Skin epidermis (tissue), 12 donors: ENCODE measurements around the gene REG4.
"Not testable (repeated sequence)": the region's sequence is repeated elsewhere in the genome, so short reads cannot be mapped to it uniquely, and the experiment has no call there.

Experiments used
- H3K27ac ChIP-seq, 21 experiments: fragments of 200-600 bp; sonication (generic) in 11 of 21; one replicate each; pipeline ENCODE4 v1.5.0; 2020; ENCODE audit warnings: mild to moderate bottlenecking in 3 of 21, inconsistent platforms in 2 of 21, moderate library complexity in 2 of 21
- H3K4me3 ChIP-seq, 7 experiments: fragments of 200-600 bp; sonication (generic) in 2 of 7; one replicate each; pipeline ENCODE4 v1.5.0; 2020; ENCODE audit warnings: inconsistent platforms in 2 of 7, mild to moderate bottlenecking in 2 of 7, moderate library complexity in 1 of 7

Gene REG4

DNA sequence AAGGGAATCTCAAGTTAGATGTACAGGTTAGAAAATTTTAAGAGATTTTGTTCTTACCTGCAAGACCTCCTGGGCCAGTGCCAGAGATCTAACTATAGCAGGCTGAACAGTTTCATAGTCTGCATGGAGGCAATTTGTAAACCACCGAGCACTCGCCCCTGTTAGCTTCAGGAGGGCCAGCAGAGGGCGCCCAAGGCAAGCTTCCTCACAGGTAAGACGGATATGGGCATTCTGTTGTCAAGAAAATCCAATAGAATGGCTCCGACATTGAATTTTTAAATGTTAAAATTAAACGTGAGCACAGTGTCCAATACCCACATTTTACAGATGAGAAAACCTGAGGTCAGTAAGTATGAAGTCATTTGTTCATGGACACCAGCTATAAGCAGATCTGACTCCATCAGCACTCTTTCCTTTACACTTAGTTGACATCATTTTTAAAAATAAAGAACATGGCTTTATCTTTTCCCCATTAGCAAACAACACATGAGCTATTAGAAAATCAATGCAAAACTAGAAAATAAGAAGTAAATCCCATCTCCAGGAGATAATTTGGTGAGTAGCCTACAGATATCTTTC is 2.2 kb downstream of the REG4 start:
- Histone ChIP-seq H3K4me3 (no peak overlapping the region), H3K27ac (no peak overlapping the region)

DNA sequence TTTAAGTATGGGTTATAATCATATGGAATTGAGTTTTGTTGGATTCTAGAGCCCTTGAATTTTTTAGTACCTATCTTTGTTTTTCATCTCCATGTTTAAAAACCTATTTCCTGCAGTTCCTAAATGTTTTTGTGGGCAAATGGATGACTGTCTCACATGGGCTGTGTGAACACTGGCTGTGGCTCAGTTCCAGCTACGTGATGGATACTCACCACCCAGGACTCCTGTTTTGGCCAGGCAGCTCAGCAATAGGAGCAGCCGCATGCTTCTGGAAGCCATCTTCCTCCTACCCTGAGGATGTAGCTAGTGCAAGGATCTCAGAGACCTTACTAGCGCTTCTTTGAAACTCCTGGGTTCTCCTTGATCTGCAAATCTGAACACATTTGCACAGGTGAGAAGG is 2.8 kb downstream of the REG4 start:
- no peak overlapping the region for H3K27ac ChIP-seq
- no peak overlapping the region for H3K4me3 ChIP-seq

DNA sequence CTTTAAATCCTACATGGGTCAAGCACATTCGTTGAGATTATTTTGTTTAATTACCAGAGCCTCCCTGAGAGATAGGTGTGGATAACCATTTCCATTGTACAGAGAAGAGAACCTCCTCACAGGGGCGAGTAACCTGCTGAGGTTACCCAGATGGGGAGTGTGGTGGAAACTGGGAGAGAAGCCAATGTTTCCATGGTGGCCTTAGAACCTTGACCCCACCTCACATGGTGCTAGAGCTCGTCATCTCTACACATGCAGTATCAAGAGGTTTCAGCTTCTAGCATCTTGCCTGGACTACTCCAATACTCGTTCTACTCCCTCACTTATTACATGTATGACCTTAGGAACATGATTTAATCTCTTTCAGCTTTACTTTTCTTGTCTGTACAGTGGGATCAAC is 4.8 kb downstream of the REG4 start:
- Histone ChIP-seq H3K4me3 (no peak overlapping the region), H3K27ac (no peak overlapping the region)

DNA sequence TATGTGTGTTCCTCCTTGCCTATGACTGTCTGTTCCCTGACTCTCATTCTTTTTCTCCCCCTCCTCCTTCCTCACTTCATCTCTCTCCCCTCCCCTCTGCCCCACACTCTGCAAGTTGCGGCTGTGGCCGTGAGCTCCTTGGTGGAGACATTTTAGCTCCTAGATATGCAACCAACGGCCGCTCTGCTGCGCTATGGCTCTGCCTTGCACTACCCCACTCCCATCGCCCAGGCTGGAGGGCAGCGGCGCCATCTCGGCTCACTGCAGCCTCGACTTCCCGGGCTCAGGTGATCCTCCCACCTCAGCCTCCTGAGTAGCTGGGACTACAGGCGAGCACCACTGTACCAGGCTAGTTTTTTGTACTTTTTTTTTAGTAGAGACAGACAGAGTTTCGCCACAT is 5.5 kb downstream of the REG4 start:
- Histone ChIP-seq H3K4me3 (no peak overlapping the region), H3K27ac (no peak overlapping the region)

DNA sequence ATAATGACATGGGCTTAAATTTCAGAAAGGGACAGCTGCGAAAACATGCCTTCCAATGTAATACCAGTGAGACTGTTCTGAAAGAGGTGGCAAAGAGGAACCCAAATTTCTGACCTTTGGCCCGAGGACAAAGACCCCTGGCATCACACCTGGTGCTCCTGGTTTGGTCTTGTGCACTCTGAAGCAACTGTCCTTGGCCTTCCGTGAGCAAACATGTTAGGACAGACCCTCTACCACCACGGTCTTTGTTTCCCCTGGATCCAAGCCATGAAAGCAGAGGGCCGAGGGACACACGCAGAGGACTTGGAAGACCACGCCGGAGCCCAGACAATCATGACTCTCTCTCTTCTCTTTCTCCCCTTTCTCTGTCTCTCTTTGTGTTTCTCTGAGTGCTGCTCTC is 6.0 kb downstream of the REG4 start:
- H3K4me3 ChIP-seq = no peak overlapping the region
- H3K27ac ChIP-seq = no peak overlapping the region

DNA sequence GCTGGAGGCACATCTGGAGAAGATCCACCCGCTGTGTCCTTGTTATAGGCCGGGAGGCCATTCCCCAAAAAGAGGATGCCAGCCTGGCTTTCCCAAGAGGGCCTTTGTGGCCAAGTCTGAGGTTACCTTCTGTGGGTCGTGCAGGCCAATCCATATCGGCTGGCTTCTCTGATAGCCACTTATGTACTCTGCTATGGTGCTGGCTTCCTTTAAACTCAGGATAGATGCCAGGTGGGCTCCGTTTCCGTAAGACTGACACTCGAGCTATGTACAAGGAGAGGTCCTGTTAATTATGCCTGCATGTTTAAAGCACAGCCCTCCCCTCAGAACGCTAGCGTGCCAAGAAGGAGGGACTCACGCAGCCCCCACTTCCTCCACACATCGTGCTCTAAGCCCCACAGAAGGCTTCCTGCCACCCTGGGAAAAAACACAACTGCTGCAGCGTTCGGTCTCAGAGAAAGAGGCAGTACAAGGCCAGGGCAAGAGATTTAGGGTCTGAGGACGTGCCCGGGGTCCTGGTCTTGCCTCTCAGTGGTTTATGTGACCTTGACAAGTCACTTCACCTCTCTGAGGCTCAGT is 11.6 kb downstream of the REG4 start:
- no peak overlapping the region for H3K27ac ChIP-seq
- H3K4me3 ChIP-seq = no peak overlapping the region

DNA sequence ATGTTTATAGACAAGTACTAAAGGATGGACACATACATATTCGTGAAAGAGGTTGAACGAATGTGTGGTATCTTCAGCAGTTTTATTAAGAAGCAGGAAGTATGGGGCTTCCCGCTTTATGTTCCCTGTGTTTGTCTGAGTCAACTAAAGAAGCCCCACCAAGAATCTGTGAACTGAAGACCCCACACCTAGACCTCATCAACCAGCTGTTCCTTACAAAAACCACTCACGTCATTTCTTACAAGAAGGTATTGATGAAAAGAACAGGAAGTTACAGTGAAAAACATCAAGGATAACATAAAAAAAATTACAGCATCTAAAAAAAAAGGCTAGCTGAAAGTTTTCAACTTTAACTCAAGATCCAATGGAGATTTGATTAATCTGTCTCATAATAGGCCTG is 12.3 kb downstream of the REG4 start:
- Histone ChIP-seq H3K27ac (no peak overlapping the region), H3K4me3 (no peak overlapping the region)

DNA sequence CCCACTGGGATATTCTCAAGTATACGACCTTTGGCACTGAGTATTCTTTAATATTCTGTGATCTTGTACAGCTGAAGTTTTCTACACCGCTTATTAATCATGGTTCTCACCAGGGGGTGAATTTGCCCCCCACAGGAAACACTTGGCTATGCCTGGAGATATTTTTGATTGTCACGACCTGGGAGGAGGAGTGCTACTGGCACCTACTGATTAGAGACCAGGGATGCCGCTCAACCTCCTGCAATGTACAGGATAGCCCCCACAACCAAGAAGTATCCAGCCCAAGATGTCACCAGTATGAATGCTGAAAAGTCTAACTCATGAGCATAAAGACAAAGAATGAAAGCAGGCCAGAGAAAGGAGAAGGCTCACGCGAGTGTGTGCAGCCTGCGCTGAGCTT is 13.7 kb downstream of the REG4 start:
- H3K4me3 ChIP-seq = no peak overlapping the region
- no peak overlapping the region for H3K27ac ChIP-seq

DNA sequence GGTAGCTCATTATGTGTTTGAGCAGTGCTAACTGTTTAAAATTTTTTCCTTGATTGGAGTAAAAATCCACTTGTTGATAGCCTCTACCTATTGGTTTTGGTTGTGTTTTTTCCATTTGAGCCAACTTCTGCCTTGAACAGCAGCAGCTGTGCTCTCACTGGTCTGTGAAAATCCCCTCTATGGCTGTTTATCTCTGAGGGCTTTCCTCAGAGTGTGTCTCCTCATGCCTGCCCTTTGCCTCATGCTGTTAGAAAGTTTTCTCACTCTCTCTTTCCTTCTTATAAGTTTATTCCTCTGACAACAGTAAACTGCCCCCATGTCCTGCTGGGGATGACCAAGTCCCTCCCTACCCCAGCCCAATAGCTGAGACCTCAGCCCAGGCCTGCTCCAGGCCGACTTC is 14.1 kb downstream of the REG4 start:
- H3K27ac ChIP-seq = no peak overlapping the region
- no peak overlapping the region for H3K4me3 ChIP-seq

DNA sequence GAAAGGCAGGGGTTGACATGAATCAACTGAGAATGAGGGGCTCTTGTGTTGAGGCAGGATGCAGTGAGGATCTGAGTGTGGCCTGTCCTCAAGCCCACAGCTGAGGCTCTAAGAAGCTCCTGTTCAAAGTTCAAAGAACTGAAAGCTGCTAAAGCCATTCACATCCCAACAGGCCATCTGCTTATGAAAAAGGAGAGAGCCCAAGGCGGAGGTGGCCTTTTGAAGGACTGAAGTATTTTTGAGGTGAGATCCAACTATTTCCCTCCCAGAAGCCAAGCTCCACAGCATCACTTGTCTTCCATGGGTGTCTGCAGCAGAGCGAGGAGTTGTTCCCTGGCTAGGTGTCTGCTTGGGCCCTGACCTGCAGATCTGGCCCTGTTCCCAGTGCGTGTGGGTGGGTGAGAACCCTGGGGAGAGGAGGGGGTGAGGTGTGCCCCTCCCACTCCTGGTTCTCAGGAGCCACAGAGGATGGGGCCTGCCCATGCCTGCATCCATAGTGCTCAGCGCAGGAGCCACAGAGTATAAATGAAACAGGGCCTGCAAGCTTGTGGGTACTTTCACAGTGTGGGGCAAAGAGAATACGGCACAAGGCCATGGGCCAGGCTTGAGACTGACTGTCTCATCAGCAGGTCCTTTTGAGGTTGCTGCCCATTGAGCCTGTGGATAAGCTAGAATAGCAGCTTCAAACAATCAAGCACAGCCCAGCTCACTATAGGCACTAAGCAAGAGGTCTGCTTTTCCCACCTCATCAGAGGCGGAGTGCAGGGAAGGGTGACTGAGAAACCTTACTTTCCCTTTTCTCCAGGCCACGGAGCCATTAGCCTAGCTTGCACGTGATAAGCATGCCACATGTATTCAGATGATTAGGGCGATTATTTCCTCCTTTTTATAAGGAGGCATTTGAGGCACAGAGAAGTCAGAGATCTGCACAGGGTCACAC is 15.7 kb downstream of the REG4 start:
- H3K27ac ChIP-seq = no peak overlapping the region
- no peak overlapping the region for H3K4me3 ChIP-seq

DNA sequence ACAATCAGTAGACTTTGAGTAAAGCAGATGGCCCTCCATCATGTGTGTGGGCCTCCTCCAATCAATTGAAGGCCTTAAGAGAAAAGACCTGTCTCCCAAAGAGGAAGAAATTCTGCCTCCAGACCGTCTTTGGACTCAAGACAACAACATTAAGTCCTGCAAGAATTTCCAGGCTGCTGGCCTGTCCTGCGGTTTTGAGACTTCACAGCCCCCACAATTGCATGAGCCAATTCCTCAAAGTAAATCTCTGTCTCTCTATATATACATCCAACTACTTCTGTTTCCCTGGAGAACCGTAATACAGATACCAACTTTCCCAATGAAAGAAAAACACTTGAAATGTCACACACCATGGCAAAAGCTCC is 16.4 kb downstream of the REG4 start:
- no peak overlapping the region for H3K27ac ChIP-seq
- H3K4me3 ChIP-seq = no peak overlapping the region

DNA sequence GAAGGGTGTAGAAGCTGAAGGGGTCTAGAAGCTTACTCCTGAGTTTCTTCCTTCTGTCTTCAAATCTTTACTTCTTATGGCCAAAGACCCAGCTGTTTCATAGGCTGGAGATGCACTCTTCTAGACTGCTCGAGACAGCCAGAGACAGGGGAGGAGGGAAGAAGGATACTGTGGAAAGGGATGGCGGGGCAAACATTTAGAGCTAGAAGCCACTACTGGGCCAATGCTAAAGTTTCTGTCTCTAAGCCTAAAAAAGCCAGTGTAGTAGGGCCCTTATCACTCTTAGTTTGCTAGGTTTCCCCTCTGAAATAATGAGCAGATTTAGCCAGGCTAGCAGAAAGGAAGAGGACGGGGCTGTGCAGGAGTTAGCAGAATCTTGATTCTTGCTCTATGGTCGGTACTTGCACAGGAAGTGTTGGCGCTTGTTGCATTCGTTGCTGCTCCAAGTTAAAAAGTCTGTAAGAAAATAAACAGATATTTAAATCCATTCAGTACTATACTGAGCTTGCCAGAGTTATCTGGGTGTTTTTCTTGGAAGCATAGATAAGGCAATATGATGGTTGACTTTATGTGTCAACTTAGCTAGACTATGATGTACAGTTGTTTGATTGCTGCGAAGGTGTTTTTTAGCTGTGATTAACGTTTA is 16.9 kb downstream of the REG4 start:
- no peak overlapping the region for H3K27ac ChIP-seq
- H3K4me3 ChIP-seq = no peak overlapping the region

DNA sequence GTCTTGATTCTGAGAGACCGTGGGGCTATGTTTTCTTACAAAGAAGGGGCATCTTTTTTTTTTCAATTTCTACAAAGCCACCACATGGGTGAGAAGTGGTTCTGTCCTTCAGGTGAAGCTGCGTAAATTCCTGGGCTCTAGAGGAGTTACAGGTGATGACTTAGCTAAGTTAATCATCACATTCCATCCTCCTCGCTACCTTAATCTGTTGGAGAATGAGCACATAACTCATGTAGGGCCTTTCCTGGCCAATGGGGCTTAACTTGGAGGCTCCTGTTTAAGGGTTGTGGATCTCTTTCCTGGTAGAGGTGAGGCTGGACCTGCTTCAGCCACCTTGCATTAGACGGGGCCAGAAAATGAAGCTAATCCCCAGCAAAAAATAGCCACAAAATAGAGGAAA is 19.9 kb downstream of the REG4 start:
- H3K4me3 ChIP-seq = no peak overlapping the region
- H3K27ac ChIP-seq = no peak overlapping the region

DNA sequence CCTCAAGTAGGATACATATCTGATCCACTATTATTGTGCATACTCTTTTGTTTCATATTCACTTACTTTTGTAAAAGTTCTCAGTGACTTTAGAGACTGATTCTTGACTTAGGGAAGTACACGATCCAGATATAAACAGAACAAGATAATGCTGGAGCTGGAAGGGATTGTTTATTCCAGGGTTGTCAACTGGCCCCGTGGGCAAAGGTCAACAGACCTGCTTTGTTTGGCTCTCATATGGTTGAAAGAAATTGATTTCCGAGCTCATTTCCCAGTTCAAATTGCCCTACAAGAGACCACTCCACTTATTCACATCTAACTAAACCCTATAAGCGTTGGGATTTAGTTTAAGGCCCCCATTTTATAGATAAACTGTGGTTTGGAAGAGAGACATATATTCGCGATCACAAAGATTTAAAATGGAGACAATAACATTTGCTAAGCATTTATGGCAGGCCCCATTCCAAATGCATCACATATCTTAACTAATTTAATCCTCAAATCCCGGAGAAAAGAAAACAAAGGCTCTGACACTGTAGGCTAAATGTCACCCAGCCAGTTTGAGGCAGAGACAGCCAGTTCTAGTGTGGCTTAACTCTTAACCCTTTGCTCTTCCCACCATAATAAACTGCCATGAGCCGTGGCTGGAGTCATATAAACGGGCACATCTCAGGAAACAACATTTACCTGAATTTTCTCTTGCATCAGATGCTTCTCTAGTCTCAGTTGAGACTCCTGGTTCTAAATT is 20.6 kb downstream of the REG4 start:
- Histone ChIP-seq H3K27ac (peak overlapping the region in 2 of 21 experiments; percentile 6 to 26), H3K4me3 (no peak overlapping the region)

DNA sequence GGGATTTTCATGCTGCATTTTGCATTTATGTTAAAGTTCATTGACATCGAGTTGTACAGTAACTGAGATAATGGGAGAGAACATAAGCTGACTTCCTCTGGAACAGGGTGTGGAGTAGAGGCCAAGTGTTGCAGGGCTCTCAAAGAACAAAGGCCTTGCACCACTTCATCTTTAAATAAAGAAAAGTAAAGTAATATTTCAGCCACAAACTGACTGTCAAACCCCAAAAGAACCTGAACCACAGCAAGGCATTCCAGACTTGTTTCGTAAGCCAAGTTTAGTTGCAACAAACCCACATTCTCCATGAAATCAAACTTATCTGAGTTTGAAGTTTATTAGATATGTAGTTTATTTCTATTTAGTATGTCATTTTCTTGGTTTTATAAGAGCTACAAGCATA is 23.5 kb downstream of the REG4 start:
- H3K4me3 ChIP-seq = no peak overlapping the region
- H3K27ac ChIP-seq = peak overlapping the region in 1 of 21 experiments; percentile 33

DNA sequence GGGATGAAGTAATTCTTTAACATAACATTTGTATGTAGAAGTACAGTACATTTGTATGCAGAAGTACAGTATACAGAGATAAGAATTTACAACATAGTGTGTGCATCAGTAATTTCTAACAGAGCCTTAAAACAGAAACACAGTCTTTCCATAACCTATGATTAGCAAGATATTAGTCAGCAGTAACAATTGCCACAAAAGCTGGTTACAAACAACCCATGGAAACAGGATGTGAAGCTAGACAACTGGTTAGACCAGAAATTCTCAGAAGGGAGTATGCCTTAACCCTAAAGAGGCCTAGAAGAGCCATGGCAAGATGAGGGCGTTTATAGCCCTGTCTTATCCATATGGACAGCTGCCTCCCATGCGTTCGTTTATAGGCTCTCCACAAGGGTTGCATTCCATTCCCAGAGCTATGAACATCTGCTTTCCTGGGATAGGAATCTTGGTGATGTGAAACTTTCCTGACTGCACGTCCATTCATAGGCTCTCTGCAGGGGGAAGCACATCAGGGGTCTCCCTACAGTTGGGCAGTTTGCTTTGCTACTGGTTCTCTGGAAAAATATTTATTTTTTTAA is 24.7 kb downstream of the REG4 start:
- peak overlapping the region in 4 of 21 experiments; percentile 2 to 57 (median 10) for H3K27ac ChIP-seq
- H3K4me3 ChIP-seq = not testable (repeated sequence)

DNA sequence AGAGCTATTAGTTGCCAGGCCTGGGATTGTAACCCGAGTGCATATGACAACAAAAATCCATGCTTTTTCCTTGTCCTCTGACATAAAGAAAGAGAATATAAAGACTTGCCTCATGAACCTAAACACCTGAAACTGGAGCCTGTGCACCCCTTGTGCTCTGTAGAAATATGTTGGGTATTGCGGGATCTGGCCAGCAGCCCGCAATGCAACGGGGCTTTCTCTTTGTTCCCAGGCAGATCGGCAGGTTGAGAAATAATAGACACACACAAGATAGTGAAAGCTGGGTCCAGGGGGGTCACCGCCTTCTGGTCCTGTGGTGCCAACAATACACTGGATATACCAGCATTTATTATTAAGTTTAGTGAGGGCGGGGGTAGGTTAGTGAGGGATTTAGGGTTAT is 25.2 kb downstream of the REG4 start:
- not testable (repeated sequence) for H3K4me3 ChIP-seq
- peak overlapping the region in 7 of 21 experiments; percentile 2 to 55 (median 20) for H3K27ac ChIP-seq

DNA sequence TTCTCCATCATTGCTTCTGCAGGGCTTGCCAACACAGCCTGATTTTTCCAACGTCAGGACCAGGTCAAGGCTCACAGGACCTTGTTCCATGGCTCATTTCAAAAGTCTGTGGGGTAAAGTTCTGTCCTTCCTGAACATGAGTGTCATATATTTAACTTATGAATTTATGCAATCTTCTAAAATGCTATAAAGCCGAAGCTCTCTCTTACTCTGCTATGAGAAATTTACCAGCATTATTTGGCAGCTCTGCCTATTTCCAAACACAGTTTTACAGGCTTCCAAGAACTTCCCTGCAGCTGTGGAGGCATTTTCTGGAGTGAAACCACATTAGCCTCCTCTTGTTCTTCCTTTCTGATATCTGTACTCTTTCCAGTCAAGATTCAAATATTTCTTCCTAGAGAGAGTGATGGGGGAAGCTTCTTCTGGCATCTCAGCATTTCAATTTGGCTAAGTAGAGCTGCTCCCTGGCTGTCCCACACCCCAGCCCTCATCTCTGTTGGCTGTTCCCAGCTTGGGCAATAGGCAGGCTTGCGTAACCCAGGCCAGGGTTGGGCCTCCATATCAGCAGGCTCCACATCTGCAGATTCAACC is 27.0 kb downstream of the REG4 start:
- no peak overlapping the region for H3K4me3 ChIP-seq
- peak overlapping the region in 4 of 21 experiments; percentile 41 to 63 (median 48) for H3K27ac ChIP-seq
